Activated CD4-positive, alpha-beta T cell treated with anti-CD3 and anti-CD28 coated beads, Interleukin-2, amount 10 ng/mL, durations not matched to agents 24 days and 14 days (primary cell): Measurements from ENCODE around the gene ADGRB3. TPM values are rescaled to one million over a fixed set of nuclear protein-coding genes. Genes with fewer than 3 reads are reported as not detected.

Source experiments
- DNase-seq: peaks from one replicate; pipeline ENCODE4 v3.0.0; 2022
- H3K27ac Mint-ChIP-seq: one replicate; pipeline ENCODE4 v1.8.0; 2022; ENCODE audit warnings: mild to moderate bottlenecking, mixed read lengths
- H3K27me3 Mint-ChIP-seq: one replicate; pipeline ENCODE4 v1.8.0; 2022; ENCODE audit warnings: mixed read lengths
- H3K36me3 Mint-ChIP-seq: one replicate; pipeline ENCODE4 v1.8.0; 2022; ENCODE audit warnings: low read depth, mild to moderate bottlenecking, mixed read lengths
- H3K4me1 Mint-ChIP-seq: one replicate; pipeline ENCODE4 v1.8.0; 2021; ENCODE audit warnings: mixed read lengths
- H3K4me3 Mint-ChIP-seq: one replicate; pipeline ENCODE4 v1.8.0; 2022; ENCODE audit warnings: mild to moderate bottlenecking, moderate library complexity, mixed read lengths
- H3K9me3 Mint-ChIP-seq: one replicate; pipeline ENCODE4 v1.8.0; 2021; ENCODE audit warnings: mixed read lengths
- intact Hi-C: fragments of 100-400 bp; cut with micrococcal nuclease; formaldehyde crosslinking; loops from one replicate; pipeline ENCODE4 v1.15.1; 2023
- total RNA-seq: library from RNA; stranded (reverse); gene quantifications from 2 replicates; pipeline ENCODE4 v1.2.3, GENCODE V29; 2022

Gene ADGRB3
- total RNA-seq, 1 donor from 2014 or later = not detected

GRCh38 chr6:68695838-68696237 is 60.8 kb downstream of the ADGRB3 start:
- H3K36me3 Mint-ChIP-seq = no peaks in the 10 kb centered on the region
- intact Hi-C loops = no loop called here
- H3K4me1 Mint-ChIP-seq = no peaks in the 10 kb centered on the region
- H3K4me3 Mint-ChIP-seq = no peak overlapping the region
- no peaks in the 10 kb centered on the region for H3K9me3 Mint-ChIP-seq
- no peak overlapping the region for H3K27ac Mint-ChIP-seq
- no peaks in the 10 kb centered on the region for H3K27me3 Mint-ChIP-seq
- no peak for DNase-seq

DNA sequence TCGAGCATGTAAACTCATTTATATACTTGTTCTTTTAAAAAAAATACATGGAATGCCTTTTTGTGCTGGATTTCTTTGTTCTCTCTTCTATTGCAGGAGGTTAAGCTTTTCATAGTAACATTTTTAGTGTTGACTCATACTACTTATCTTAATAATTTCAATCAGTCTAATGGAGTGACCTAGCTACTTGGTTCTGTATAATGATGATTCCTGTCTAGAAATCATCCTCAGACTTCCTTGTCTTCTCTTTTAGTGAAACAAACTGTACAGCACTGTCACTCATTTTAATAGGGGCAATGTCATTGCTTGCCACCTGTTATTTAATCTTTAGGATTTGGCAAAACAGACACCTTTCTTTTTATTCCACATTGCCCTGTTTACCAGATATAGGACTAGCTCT is 62.3 kb downstream of the ADGRB3 start:
- Mint-ChIP-seq H3K36me3 (no peaks in the 10 kb centered on the region), H3K27ac (no peak overlapping the region), H3K4me3 (no peak overlapping the region), H3K9me3 (no peaks in the 10 kb centered on the region), H3K27me3 (no peaks in the 10 kb centered on the region), H3K4me1 (no peaks in the 10 kb centered on the region)
- intact Hi-C loops = no loop called here
- DNase-seq = no peak

- Mint-ChIP-seq H3K36me3 (no peaks in the 10 kb centered on the region), H3K27me3 (no peaks in the 10 kb centered on the region), H3K9me3 (no peaks in the 10 kb centered on the region), H3K27ac (no peak overlapping the region), H3K4me3 (no peak overlapping the region), H3K4me1 (no peaks in the 10 kb centered on the region)
- no peak for DNase-seq
- intact Hi-C loops = no loop called here
Measured at GRCh38 chr6:68701159-68701558, 66.1 kb downstream of the ADGRB3 start.

DNA sequence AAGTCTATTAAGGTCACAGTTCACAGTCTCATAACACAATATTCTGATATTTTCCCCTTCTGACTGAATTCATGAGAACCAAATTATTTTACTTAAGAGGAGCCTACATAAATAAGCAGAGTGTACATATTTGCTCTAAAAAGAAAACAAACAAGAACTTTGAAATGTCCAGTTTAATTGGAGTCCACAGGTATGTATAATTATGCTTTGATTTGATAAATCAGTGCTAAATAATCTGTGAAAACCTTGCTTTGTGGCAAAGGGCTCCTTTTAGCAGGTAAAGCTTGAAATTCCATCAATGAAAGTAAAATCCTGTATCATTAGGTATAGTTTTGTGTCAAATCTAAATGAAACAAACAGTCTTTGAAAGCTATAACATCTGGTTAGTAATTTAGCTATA is 69.4 kb downstream of the ADGRB3 start:
- no peak overlapping the region for H3K27ac Mint-ChIP-seq
- H3K4me3 Mint-ChIP-seq = no peak overlapping the region
- intact Hi-C loops = no loop called here
- H3K4me1 Mint-ChIP-seq = no peaks in the 10 kb centered on the region
- H3K9me3 Mint-ChIP-seq = no peaks in the 10 kb centered on the region
- no peak for DNase-seq
- H3K36me3 Mint-ChIP-seq = no peaks in the 10 kb centered on the region
- no peaks in the 10 kb centered on the region for H3K27me3 Mint-ChIP-seq

- no peak for DNase-seq
- Mint-ChIP-seq H3K36me3 (no peaks in the 10 kb centered on the region), H3K9me3 (no peaks in the 10 kb centered on the region), H3K27ac (no peak overlapping the region), H3K4me1 (no peaks in the 10 kb centered on the region), H3K4me3 (no peak overlapping the region), H3K27me3 (no peaks in the 10 kb centered on the region)
- intact Hi-C loops = no loop called here
Measured at GRCh38 chr6:68709091-68709490, 74.0 kb downstream of the ADGRB3 start.

DNA sequence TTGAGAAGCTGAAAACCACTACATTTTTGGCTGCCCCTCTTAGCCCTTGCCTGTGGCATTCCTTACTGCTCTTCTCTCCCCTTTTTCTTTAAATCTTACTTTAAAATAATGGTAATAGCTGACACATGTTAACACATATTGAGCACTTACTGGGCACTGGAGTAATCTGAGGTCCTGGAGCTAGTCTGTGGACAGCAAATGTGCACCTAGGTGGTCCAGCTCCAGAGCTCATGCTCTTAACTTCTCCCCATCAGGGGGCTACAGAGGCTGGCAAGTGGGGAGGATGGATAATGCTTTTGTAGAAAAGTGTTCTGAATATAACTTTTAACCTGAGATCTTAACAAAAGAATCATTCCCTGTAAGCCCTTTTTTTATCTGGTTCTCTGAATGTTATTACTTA is 74.8 kb downstream of the ADGRB3 start:
- intact Hi-C loops = no loop called here
- Mint-ChIP-seq H3K4me1 (no peaks in the 10 kb centered on the region), H3K9me3 (no peaks in the 10 kb centered on the region), H3K27me3 (no peaks in the 10 kb centered on the region), H3K4me3 (no peak overlapping the region), H3K36me3 (no peaks in the 10 kb centered on the region), H3K27ac (no peak overlapping the region)
- no peak for DNase-seq

GRCh38 chr6:68710496-68710895 is 75.4 kb downstream of the ADGRB3 start:
- Mint-ChIP-seq H3K36me3 (no peaks in the 10 kb centered on the region), H3K9me3 (no peaks in the 10 kb centered on the region), H3K27ac (no peak overlapping the region), H3K4me1 (no peaks in the 10 kb centered on the region), H3K4me3 (no peak overlapping the region), H3K27me3 (no peaks in the 10 kb centered on the region)
- intact Hi-C loops = no loop called here
- DNase-seq = no peak

DNA sequence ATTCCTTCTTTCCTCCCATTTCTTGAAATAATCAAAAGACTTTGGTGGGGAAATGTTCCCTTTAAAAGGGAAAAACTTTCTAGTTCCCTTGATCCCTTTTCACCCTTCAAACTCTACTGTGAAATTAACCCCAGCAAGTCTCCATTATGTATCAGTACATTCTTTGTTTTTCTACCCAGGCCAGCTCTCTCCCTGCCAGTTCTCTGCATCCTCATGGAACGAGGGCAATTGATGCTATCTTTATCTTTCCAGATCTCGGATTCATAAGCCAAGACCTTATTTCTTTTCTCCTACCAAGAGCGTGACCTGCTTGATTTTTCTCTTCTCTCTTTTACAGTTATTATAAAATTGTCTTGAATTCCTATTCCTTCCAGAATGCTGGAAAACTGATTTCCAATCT is 75.8 kb downstream of the ADGRB3 start:
- Mint-ChIP-seq H3K27ac (no peak overlapping the region), H3K27me3 (no peaks in the 10 kb centered on the region), H3K9me3 (no peaks in the 10 kb centered on the region), H3K4me3 (no peak overlapping the region), H3K36me3 (no peaks in the 10 kb centered on the region), H3K4me1 (no peaks in the 10 kb centered on the region)
- intact Hi-C loops = no loop called here
- DNase-seq = no peak

DNA sequence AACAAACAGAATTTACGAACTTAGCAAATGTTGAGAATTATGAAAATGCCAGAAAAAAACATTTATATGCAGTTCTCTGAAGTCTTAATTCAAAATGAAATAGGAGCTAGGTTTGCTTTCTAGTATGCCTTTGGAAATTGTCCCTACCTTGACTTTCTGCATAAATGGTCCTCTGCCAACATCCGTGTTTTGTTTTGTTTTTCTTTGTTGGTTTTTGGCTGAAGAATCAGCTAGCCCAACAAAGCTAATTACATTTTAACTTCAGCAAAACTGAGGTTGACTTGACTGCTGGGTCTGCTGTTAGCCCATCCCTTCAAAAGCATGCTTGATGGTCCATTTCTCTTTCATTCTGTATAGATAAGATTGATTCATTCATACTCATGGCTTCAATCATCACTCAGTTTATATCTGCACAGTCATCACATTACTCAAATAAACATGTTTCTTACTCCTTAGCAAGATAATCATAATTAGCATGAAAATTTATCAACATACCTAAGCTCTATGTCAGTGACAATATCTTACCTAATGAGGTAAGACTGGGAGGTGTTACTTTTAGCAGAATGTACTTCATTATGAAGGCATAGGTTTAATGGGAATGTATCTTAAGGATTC is 76.4 kb downstream of the ADGRB3 start:
- Mint-ChIP-seq H3K4me1 (no peaks in the 10 kb centered on the region), H3K9me3 (no peaks in the 10 kb centered on the region), H3K36me3 (no peaks in the 10 kb centered on the region), H3K27ac (no peak overlapping the region), H3K4me3 (no peak overlapping the region), H3K27me3 (peaks cover 1% of the 10 kb centered on the region)
- intact Hi-C loops = no loop called here
- no peak for DNase-seq

DNA sequence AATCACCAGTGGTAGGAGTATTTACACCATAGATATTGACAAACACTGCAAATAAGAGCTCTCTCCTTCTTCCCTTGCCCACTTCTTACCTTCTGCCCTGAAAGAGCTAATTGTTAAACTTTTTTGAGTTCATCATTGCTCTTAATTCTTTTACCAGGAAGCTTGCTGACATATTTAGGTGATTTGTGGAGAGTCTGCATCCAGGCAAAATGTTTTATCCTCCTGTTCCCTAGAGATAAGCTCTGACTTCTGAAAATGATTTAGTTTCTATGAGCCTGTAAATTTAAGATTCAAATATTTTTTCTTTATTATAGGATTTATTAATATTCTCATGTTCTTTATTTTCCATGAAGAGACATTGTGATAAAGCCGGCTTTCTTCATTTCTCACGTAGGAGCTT is 81.5 kb downstream of the ADGRB3 start:
- DNase-seq = no peak
- peaks cover 2% of the 10 kb centered on the region for H3K27me3 Mint-ChIP-seq
- no peaks in the 10 kb centered on the region for H3K4me1 Mint-ChIP-seq
- no peaks in the 10 kb centered on the region for H3K9me3 Mint-ChIP-seq
- no peak overlapping the region for H3K27ac Mint-ChIP-seq
- intact Hi-C loops = no loop called here
- H3K36me3 Mint-ChIP-seq = no peaks in the 10 kb centered on the region
- no peak overlapping the region for H3K4me3 Mint-ChIP-seq

GRCh38 chr6:68718385-68719073 is 83.4 kb downstream of the ADGRB3 start:
- peaks cover 2% of the 10 kb centered on the region for H3K27me3 Mint-ChIP-seq
- H3K36me3 Mint-ChIP-seq = no peaks in the 10 kb centered on the region
- H3K4me1 Mint-ChIP-seq = no peaks in the 10 kb centered on the region
- intact Hi-C loops = no loop called here
- H3K9me3 Mint-ChIP-seq = no peaks in the 10 kb centered on the region
- DNase-seq = no peak
- H3K27ac Mint-ChIP-seq = no peak overlapping the region
- H3K4me3 Mint-ChIP-seq = no peak overlapping the region

DNA sequence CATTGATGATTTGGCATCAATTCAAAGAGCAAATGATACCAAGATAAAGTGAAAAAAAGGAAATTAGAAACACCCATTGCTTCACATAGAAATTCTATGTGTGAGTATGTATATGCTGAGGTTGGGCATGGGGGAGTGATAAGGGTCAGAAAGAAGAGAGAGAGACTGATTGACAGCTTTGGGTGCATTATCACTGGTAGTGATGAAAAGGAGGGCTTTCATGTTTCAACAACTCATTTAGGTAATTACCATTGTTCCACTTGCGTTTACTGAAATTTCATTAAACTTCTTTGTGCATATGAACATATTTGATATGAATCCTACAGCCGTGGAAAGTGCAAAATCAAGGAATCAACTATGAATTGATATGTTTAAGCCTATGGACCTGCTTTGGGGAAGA is 84.7 kb downstream of the ADGRB3 start:
- H3K4me1 Mint-ChIP-seq = no peaks in the 10 kb centered on the region
- H3K27me3 Mint-ChIP-seq = peaks cover 2% of the 10 kb centered on the region
- no peaks in the 10 kb centered on the region for H3K36me3 Mint-ChIP-seq
- H3K4me3 Mint-ChIP-seq = no peak overlapping the region
- H3K27ac Mint-ChIP-seq = no peak overlapping the region
- intact Hi-C loops = no loop called here
- DNase-seq = no peak
- no peaks in the 10 kb centered on the region for H3K9me3 Mint-ChIP-seq

DNA sequence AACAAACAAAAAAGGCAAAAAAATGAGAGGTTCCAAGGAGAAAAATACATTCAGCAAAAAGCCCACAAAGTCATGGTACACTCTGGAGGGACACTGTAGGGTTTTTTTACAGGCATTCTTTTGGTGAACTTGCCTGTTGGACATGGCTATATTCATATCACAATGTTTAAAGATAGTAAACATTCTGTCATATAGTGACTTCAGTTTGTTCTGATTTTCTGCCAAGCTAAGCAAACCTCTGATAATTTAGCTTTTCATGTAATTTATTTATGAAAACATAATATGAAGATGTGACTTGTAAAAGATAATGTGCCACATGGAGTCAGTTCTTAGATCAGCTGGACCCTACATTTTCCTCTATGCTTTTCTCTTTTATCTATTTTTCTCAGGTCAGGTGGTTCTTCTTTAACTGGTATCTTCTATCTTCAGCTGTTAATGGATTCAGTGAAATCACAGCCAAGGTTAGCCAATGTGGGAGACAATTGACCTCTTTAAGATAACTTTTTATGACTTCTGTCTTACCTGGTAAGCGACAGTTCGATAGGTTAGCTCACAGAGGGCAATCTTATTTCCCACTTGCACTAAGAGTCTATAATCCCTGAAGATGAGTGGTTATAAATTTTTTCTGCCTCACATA is 87.9 kb downstream of the ADGRB3 start:
- DNase-seq = no peak
- no peaks in the 10 kb centered on the region for H3K36me3 Mint-ChIP-seq
- no peaks in the 10 kb centered on the region for H3K9me3 Mint-ChIP-seq
- no peaks in the 10 kb centered on the region for H3K27me3 Mint-ChIP-seq
- intact Hi-C loops = no loop called here
- no peak overlapping the region for H3K4me3 Mint-ChIP-seq
- H3K27ac Mint-ChIP-seq = no peak overlapping the region
- H3K4me1 Mint-ChIP-seq = no peaks in the 10 kb centered on the region

- H3K27ac Mint-ChIP-seq = no peak overlapping the region
- DNase-seq = no peak
- H3K27me3 Mint-ChIP-seq = no peaks in the 10 kb centered on the region
- H3K4me1 Mint-ChIP-seq = no peaks in the 10 kb centered on the region
- no peak overlapping the region for H3K4me3 Mint-ChIP-seq
- no peaks in the 10 kb centered on the region for H3K9me3 Mint-ChIP-seq
- intact Hi-C loops = no loop called here
- no peaks in the 10 kb centered on the region for H3K36me3 Mint-ChIP-seq
Measured at GRCh38 chr6:68724060-68724459, 89.0 kb downstream of the ADGRB3 start.
